Left renal cortex interstitium (tissue), 4 donors: ENCODE results near the gene FAM110A. TPM values are rescaled to one million over a fixed set of nuclear protein-coding genes. Genes with fewer than 3 reads are reported as not detected.

Experiments
- DNase-seq, 4 donors: peaks; one replicate each; pipeline ENCODE4 v3.0.0-alpha.2; 2013; ENCODE audit warnings: low read depth in 4 of 4, low spot score in 2 of 4, missing footprints in 1 of 4
- polyA plus RNA-seq, 4 donors: library from polyadenylated mRNA; unstranded; fragments of 120-200 nt; gene quantifications; one replicate each; pipeline ENCODE4 v1.2.1, GENCODE V29; 2013; ENCODE audit not compliant: insufficient read length in 4 of 4

The FAM110A gene
- polyA plus RNA-seq, 4 donors = 6.5 to 13.1 (median 9.7) TPM

- no peak for DNase-seq
These were observed 36.1 kb downstream of the FAM110A start for GRCh38 chr20:869606-870005.

GRCh38 chr20:870758-871157, 37.2 kb downstream of the FAM110A start:
- no peak for DNase-seq

GRCh38 chr20:871436-871835, 37.9 kb downstream of the FAM110A start:
- no peak for DNase-seq

GRCh38 chr20:871948-872347, 38.4 kb downstream of the FAM110A start:
- no peak for DNase-seq

- DNase-seq = no peak
These were observed 39.5 kb downstream of the FAM110A start for GRCh38 chr20:872855-873520.

DNA sequence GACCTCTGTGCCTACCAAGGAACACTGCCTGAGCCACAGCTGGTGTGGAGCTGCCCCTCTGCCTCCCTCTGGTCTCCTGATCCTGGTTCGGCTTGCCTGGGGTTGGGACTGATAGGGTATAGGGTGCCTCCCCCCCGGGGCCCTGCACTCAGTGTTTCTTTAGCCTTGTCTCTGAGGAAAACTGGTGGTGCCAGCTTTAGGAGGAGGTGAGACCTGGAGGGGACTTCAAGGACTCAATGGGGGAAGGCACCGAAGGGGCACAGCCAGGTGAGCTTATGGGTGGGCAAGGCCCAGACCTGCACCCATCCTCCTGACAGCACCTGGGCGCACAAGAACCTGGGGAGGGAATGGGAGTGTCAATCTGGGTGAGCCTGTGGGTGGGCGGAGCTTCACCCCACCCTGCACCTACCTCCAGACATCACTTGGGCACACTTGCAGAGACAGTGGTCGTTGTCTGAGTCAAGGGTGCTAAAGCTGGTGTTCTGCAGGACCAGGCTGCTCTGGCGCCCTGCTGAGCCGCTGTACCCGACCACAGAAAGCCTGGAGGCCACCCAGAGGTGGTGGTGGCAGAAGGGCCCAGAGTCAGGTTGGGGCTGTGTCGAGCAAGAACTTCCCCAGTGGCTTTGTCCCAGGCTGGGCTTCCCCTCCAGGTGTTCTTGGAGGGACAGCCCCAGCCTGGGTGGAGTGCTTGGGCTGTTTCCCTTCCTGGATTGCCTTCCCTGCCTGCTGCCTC, 40.5 kb downstream of the FAM110A start:
- no peak for DNase-seq

DNA sequence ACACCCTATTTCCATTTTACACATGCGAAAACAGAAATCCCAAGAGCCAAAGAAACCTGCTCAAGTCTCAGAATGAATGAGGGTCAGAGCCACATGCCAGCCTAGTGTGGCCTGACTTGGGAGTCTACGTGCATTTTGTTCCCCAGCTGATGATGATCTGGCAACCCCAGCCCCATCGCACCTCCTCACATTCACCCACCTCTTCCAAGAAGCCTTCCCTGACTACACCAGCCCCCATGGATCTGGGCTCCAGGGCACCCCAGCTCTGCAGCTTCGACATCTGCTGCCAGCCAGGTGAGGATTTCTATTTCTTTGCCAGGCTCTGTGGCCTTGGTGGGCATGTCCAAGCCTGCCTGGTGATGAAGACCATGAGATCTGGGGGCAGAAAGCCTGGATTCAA, 41.6 kb downstream of the FAM110A start:
- no peak for DNase-seq

- no peak for DNase-seq
These were observed 44.3 kb downstream of the FAM110A start for GRCh38 chr20:877814-878213.

GRCh38 chr20:878511-879307, 45.2 kb downstream of the FAM110A start:
- peak in 3 of 4 donors; percentile 29 to 48 (median 32) for DNase-seq

GRCh38 chr20:879626-880025, 46.1 kb downstream of the FAM110A start:
- no peak for DNase-seq

DNA sequence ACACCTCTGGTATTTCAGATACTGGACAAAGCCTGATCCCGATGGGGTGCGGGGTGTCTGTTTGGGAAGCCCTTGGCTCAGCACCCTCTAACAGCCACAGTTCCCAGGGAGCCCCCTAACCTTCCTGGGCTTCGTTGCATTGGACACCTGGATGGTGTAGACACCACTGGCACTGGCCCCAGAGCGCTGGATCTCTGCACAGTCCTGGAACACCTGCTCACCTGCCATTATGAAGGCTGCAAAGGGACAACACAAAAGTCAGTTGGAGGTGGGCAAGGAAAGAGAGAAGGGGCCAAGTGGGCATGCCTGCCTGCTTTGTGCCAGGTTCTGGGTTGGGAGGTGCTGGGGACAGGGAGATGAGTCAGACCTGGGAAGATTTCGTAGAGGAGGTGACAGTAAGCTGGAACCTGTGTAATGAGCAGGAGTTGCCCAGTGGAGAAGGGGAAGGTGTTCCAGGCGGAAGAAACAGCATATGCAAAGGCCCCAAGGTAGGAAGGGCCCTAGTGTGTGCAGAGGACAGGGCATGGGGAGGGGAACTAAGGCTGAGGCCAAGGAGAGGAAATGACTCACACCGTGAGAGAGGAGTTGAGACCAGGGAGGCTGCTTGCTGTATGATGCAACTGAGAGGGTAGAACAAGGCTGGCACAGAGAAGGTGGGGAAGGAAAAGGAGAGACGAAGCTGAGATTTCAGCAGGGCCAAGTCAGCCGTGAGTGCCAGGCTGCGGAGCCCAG, 47.7 kb downstream of the FAM110A start:
- no peak for DNase-seq

- DNase-seq = no peak
These were observed 48.2 kb downstream of the FAM110A start for GRCh38 chr20:881783-882144.

DNA sequence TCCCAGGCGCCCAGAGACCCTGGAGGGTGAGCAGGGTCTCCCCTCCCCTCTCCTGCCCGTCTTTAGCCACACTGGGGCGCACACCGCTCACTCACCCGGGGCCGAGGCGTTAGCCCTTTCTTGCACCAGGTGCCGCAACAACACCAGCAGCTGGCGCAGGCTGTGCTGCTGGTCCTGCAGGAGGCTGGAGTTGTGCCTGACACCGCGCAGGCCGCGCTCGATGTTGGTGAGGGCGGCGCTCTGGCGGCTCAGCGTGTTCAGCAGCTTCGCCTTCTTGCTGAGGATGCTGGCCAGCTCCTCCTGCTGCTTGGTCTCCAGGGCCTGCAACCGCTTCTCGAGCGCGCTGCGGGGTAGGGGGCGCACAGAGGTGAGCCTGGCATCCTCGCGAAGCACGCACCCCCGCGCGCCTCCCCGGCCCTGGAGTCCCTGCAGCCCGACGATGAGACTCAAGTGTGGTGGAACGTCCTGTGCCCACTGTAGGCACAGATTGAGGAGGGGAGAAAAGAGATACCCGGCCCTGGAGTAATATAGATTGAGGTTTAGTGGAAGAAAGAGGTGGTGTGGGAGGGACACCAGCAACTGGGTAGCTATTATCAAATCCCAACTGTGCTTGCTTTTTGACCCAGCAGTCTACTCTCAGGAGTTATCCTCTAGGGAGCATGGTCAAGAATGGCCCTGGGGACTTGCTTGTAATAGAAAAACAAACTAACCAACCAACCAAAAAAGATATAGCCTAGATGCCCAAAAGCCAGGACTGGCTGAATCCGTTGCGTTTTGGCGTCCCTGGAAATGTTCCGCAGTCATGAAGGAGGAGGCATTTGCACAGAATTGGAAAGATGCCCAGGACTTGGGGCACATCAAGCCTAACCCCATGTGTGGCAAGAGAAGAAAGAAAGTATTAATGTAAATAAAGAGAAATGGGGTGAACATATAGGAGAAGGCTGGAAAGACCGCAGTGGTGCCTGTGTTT, 51.8 kb downstream of the FAM110A start:
- DNase-seq = peak in 3 of 4 donors; percentile 18 to 32 (median 20)

- no peak for DNase-seq
These were observed 53.6 kb downstream of the FAM110A start for GRCh38 chr20:887137-887536.

- DNase-seq = no peak
These were observed 54.5 kb downstream of the FAM110A start for GRCh38 chr20:888057-888456.

DNA sequence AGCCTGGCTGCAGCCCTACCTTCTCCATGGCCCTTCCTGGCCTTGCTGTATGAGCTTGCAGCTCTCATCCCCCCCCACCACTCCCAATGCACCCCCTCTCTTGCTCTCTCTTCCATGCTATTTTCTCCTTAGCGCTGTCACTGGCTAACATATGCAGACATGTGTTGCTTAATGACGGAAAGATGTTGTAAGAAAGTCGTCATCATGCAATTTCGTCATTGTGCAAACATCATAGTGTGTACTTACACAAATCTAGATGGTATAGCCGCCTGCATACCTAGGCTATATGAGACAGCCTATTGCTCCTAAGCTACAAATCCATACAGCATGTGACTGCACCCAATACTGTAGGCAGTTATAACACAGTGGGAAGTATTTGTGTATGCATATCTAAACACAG, 55.6 kb downstream of the FAM110A start:
- no peak for DNase-seq

GRCh38 chr20:889932-890463, 56.5 kb downstream of the FAM110A start:
- DNase-seq = no peak

DNA sequence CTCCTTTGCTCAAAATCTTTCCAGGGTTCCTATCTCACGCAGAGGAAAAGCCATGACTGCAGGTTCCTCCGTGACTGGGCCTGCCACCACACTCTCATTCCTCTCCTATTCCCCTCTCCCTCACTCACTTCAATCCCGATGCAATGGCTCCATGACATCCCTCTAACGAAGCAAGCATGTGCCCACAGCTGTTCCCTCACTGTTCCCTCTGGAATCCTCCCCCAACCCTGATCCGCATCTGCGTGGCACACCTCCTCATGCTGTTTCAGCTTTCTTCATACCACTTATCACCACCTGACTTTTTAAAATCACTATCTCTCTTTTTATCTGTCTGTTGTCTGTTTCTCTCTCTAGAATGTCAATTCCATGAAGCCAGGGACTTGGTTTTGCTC, 57.1 kb downstream of the FAM110A start:
- DNase-seq = no peak

GRCh38 chr20:891058-891705, 57.7 kb downstream of the FAM110A start:
- no peak for DNase-seq
